Measurements from ENCODE around the gene C9orf57.
"Not testable (repeated sequence)": the region's sequence is repeated elsewhere in the genome, so short reads cannot be mapped to it uniquely, and the experiment has no call there.

C9orf57 gene

DNA sequence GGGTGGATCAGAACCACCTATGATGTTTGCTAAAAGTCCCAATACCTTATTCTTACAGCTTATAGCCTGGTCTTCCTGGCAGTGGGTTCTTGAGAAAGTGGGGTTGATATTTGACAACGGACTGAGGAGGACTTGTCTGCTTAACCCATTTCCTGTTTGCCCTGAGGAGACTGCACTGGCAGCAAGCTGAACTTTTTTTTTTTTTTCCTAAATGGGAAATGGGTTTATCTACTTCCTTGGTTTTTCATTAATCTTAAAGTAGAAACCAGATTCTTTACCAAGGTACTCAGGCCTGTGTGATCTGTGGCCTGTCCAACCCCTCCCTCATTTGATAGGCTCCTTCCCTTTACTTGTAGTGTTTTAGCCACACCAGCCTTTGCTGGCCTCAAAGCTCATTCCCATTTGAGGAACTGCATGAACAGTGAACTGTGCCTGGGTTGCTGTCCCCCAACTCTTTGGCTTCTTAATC is 47.1 kb downstream of the C9orf57 start:
- DNase-seq (ENCODE audit: low spot score): no peak
- POLR2A ChIA-PET (ENCODE audit: low non-redundant PET): interaction anchor here (0.6 kb wide), 1 partner anchor 179 kb away, joined by 5 read pairs; no protein-coding TSS in a partner anchor
- CTCF ChIA-PET: interaction anchor here (0.6 to 1.6 kb wide), 2 partner anchors 12 to 159 kb away, joined by 5 to 6 read pairs; no protein-coding TSS in a partner anchor
- TF ChIP-seq, protein P1, sequence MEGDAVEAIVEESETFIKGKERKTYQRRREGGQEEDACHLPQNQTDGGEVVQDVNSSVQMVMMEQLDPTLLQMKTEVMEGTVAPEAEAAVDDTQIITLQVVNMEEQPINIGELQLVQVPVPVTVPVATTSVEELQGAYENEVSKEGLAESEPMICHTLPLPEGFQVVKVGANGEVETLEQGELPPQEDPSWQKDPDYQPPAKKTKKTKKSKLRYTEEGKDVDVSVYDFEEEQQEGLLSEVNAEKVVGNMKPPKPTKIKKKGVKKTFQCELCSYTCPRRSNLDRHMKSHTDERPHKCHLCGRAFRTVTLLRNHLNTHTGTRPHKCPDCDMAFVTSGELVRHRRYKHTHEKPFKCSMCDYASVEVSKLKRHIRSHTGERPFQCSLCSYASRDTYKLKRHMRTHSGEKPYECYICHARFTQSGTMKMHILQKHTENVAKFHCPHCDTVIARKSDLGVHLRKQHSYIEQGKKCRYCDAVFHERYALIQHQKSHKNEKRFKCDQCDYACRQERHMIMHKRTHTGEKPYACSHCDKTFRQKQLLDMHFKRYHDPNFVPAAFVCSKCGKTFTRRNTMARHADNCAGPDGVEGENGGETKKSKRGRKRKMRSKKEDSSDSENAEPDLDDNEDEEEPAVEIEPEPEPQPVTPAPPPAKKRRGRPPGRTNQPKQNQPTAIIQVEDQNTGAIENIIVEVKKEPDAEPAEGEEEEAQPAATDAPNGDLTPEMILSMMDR (conservative IDR thresholded peaks at IDR 0.05; ENCODE audit: low read depth): no peak
- H3K27ac ChIP-seq: no peak overlapping the region

DNA sequence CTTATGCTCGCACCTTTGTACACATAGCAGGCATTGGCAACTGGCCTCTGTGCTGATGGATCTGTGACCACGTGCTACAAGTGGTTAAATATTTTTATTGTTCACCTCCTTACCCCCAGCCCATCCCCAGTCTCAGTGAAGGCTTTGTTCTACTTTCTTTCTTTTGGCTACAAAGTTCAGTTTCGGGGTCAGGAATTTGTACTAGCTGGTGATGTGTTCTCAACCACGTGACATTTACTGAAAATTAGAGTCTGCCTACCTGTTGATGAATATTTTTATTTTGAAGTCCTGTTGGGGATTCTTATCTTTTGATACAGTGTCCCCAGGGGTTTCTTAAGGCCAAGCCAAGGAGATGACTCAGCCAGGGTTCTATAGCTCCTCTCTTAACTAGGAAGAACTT is 47.8 kb downstream of the C9orf57 start:
- ChIA-PET POLR2A (ENCODE audit: low non-redundant PET) (interaction anchor here (0.6 kb wide), 1 partner anchor 179 kb away, joined by 5 read pairs; no protein-coding TSS in a partner anchor), CTCF (interaction anchor here (0.6 to 1.6 kb wide), 2 partner anchors 12 to 159 kb away, joined by 5 to 6 read pairs; no protein-coding TSS in a partner anchor)
- DNase-seq (ENCODE audit: low spot score): no peak
- TF ChIP-seq, protein P1 (conservative IDR thresholded peaks at IDR 0.05; ENCODE audit: low read depth): no peak
- H3K27ac ChIP-seq: no peak overlapping the region

DNA sequence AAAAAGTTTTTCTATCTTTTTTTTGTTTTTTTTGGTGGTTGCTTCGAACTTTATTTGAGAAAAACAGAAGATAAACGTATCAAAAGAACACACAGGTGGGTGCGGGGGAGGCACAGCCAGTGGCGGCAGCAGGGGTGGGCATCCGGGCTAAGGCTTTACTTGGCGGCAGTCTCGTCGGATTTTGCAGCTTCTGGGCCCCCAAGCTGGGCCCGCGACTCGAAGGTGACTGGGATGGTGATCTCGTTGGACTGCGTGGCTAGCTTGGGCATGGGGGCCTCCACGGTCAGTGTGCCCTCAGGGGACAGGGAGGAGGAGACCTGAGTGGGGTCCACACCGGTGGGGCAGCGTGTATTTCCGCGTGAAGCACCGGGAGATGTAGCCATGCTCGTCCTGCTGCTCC is 52.7 kb downstream of the C9orf57 start:
- H3K27ac ChIP-seq; POLR2A ChIA-PET (ENCODE audit: low non-redundant PET); DNase-seq (ENCODE audit: low spot score): not testable (repeated sequence)
- CTCF ChIA-PET: interaction anchor here (0.7 kb wide), 1 partner anchor 1870 kb away, joined by 3 read pairs; no protein-coding TSS in a partner anchor

DNA sequence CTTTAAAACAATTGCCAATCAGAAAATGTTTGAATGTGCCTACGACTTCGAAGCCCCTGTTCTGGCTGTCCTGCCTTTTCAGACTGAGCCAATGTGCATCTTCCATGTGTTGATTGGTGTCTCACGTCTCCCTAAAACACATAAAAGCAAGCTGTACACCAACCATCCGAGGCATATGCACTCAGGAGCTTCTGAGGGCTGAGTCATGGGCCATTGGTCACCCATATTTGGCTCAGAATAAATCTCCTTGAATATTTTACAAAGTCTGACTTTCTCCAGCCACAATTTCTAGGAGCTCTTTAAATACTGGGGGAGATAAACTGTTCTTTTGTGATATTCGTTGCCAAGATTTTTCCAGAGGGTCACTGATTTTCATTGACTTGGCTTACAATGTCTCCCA is 53.9 kb downstream of the C9orf57 start:
- ChIA-PET CTCF (interaction anchor here (0.6 kb wide), 1 partner anchor 370 kb away, joined by 3 read pairs; no protein-coding TSS in a partner anchor), POLR2A (ENCODE audit: low non-redundant PET) (no interaction called here)
- H3K27ac ChIP-seq: no peak overlapping the region
- TF ChIP-seq, protein P1 (conservative IDR thresholded peaks at IDR 0.05; ENCODE audit: low read depth): no peak
- no peak for DNase-seq (ENCODE audit: low spot score)

DNA sequence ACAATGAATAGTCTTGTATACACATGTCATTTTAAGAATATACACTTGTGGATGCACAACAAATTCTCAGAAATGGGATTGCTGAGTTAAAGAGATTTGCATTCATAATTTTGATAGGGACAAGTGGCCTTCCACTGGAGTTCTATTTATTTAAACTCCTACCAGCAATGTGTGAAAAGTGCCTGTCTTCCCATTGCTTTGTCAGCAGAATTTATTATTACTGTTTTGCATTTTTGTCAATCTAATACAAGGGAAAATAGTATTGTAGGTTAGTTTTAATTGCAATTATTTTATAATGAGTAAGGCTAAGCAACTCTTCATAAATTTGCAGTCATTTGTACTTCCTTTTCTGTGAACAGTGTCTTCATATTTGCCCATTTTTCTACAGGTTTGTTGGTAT is 55.0 kb downstream of the C9orf57 start:
- no peak for DNase-seq (ENCODE audit: low spot score)
- H3K27ac ChIP-seq: no peak overlapping the region
- ChIA-PET POLR2A (ENCODE audit: low non-redundant PET) (no interaction called here), CTCF (interaction anchor here (0.7 kb wide), 1 partner anchor 19 kb away, joined by 3 read pairs; no protein-coding TSS in a partner anchor)
- TF ChIP-seq, protein P1 (conservative IDR thresholded peaks at IDR 0.05; ENCODE audit: low read depth): no peak

All from RWPE1 (cell line).